CD4-positive, CD25-positive, alpha-beta regulatory T cell (primary cell): ENCODE measurements around the gene MXRA7. TPM values are rescaled to one million over a fixed set of nuclear protein-coding genes. Genes with fewer than 3 reads are reported as not detected.
"Not testable (repeated sequence)": the region's sequence is repeated elsewhere in the genome, so short reads cannot be mapped to it uniquely, and the experiment has no call there.

Source experiments
- ATAC-seq, 2 donors: fragments of 150-1000 bp; cut with Tn5 transposase; one replicate each; pipeline ENCODE4 v1.10.0; 2021; ENCODE audit warnings: low read depth in 2 of 2, moderate number of reproducible peaks in 2 of 2, moderate library complexity in 1 of 2
- DNase-seq, 3 donors: peaks; one replicate each; pipeline versions ENCODE4 v3.0.0 to v3.0.0-alpha.2; 2012 to 2022; ENCODE audit warnings: mixed read lengths in 1 of 3
- H3K27ac ChIP-seq: one replicate; pipeline ENCODE4 v1.7.0; 2013; ENCODE audit warnings: mild to moderate bottlenecking, low read length; ENCODE audit not compliant: insufficient read depth, poor library complexity, severe bottlenecking
- H3K27me3 ChIP-seq: one replicate; pipeline ENCODE4 v1.7.0; 2013; ENCODE audit warnings: low read length; ENCODE audit not compliant: control insufficient read depth, insufficient read depth
- H3K36me3 ChIP-seq: one replicate; pipeline ENCODE4 v1.7.0; 2013; ENCODE audit warnings: mild to moderate bottlenecking, low read length, moderate library complexity; ENCODE audit not compliant: control insufficient read depth, insufficient read depth
- H3K4me1 ChIP-seq: 2 replicates; pipeline ENCODE4 v1.7.0; 2013; ENCODE audit warnings: mild to moderate bottlenecking, low read length; ENCODE audit not compliant: insufficient read depth, control insufficient read depth, poor library complexity, severe bottlenecking
- H3K4me3 ChIP-seq: one replicate; pipeline ENCODE4 v1.7.0; 2013; ENCODE audit warnings: low read depth, mild to moderate bottlenecking, low read length, moderate library complexity
- H3K9me3 ChIP-seq, 2 experiments: 1 replicate in 1 of 2; 2 replicates in 1 of 2; pipeline ENCODE4 v1.7.0; 2013; ENCODE audit warnings: low read length in 2 of 2, mild to moderate bottlenecking in 1 of 2, moderate library complexity in 1 of 2; ENCODE audit not compliant: control insufficient read depth in 2 of 2
- H3K27ac Mint-ChIP-seq, 3 donors: one replicate each; pipeline ENCODE4 v1.8.0; 2020 to 2022; ENCODE audit warnings: mild to moderate bottlenecking in 3 of 3, mixed read lengths in 3 of 3, moderate library complexity in 2 of 3
- H3K27me3 Mint-ChIP-seq: one replicate; pipeline ENCODE4 v1.8.0; 2022; ENCODE audit warnings: mild to moderate bottlenecking, mixed read lengths
- H3K36me3 Mint-ChIP-seq: one replicate; pipeline ENCODE4 v1.8.0; 2020; ENCODE audit warnings: mixed read lengths
- H3K4me1 Mint-ChIP-seq, 4 donors: one replicate each; pipeline ENCODE4 v1.8.0; 2020 to 2022; ENCODE audit warnings: mixed read lengths in 4 of 4, mild to moderate bottlenecking in 1 of 4
- H3K4me3 Mint-ChIP-seq, 4 donors: one replicate each; pipeline ENCODE4 v1.8.0; 2020 to 2022; ENCODE audit warnings: mild to moderate bottlenecking in 4 of 4, mixed read lengths in 4 of 4, moderate library complexity in 3 of 4
- H3K9me3 Mint-ChIP-seq, 7 donors: one replicate each; pipeline ENCODE4 v1.8.0; 2020 to 2022; ENCODE audit warnings: mixed read lengths in 7 of 7, mild to moderate bottlenecking in 3 of 7, moderate library complexity in 2 of 7
- polyA plus RNA-seq, 4 donors: library from polyadenylated mRNA; unstranded; fragments of 300-500 nt; fragmentation: Illumina TruSeq; gene quantifications; one replicate each; pipeline ENCODE4 v1.2.3, GENCODE V29; 2021
- total RNA-seq: library from RNA; stranded (reverse); gene quantifications from one replicate; pipeline ENCODE4 v1.2.3, GENCODE V29; 2022

Gene MXRA7
- total and polyA plus RNA-seq, 5 donors from 2014 or later: 2.2 to 8.8 (median 5.0) TPM

GRCh38 chr17:76726231-76726775 lies 15.5 kb upstream of the MXRA7 start, which contains the start of gene JMJD6:
TSS of gene JMJD6 (minus strand) at chr17:76726606. CDS start at chr17:76726475, 131 bp downstream.
- H3K4me1 ChIP-seq: peaks cover 53% of the 10 kb centered on the region
- DNase-seq (peak in 1 of 3 donors; percentile 98), ATAC-seq (peak; percentile 83 to 86)
- H3K27ac ChIP-seq: peak within 1 kb of the TSS; percentile 99
- no peaks in the 10 kb centered on the region for H3K27me3 ChIP-seq
- H3K36me3 ChIP-seq: peaks cover 32% of the 10 kb centered on the region
- peak within 1 kb of the TSS; percentile 89 for H3K4me3 ChIP-seq
- Mint-ChIP-seq H3K27me3 (no peaks in the 10 kb centered on the region), H3K4me1 (peaks cover 17 to 81% (median 46%) of the 10 kb centered on the region in 4 donors), H3K9me3 (peaks cover 0 to 4% (median 0%) of the 10 kb centered on the region in 7 donors), H3K27ac (peak within 1 kb of the TSS; percentile 98 to 99 (median 99)), H3K36me3 (peaks cover 27% of the 10 kb centered on the region), H3K4me3 (peak within 1 kb of the TSS; percentile 98 to 100 (median 99))
- no peaks in the 10 kb centered on the region for H3K9me3 ChIP-seq

GRCh38 chr17:76725580-76726230 lies 14.9 kb upstream of the MXRA7 start:
- Histone ChIP-seq H3K9me3 (no peaks in the 10 kb centered on the region), H3K27ac (peak overlapping the region; percentile 99), H3K4me3 (peak overlapping the region; percentile 89), H3K4me1 (peaks cover 49% of the 10 kb centered on the region), H3K36me3 (peaks cover 36% of the 10 kb centered on the region), H3K27me3 (no peaks in the 10 kb centered on the region)
- H3K36me3 Mint-ChIP-seq: peaks cover 30% of the 10 kb centered on the region
- no peaks in the 10 kb centered on the region for H3K27me3 Mint-ChIP-seq
- ATAC-seq: peak; percentile 26 to 31
- peaks cover 17 to 85% (median 46%) of the 10 kb centered on the region in 4 donors for H3K4me1 Mint-ChIP-seq
- peak overlapping the region; percentile 94 to 98 (median 96) for H3K27ac Mint-ChIP-seq
- peak overlapping the region; percentile 98 to 100 (median 99) for H3K4me3 Mint-ChIP-seq
- peaks cover 0 to 4% (median 0%) of the 10 kb centered on the region in 7 donors for H3K9me3 Mint-ChIP-seq
- peak; percentile 53 to 79 (median 60) for DNase-seq

- Histone ChIP-seq H3K9me3 (no peaks in the 10 kb centered on the region), H3K27me3 (no peaks in the 10 kb centered on the region), H3K4me3 (no peak overlapping the region), H3K36me3 (peaks cover 47% of the 10 kb centered on the region), H3K27ac (no peak overlapping the region), H3K4me1 (peaks cover 32% of the 10 kb centered on the region)
- H3K36me3 Mint-ChIP-seq: peaks cover 40% of the 10 kb centered on the region
- H3K4me1 Mint-ChIP-seq: peaks cover 12 to 70% (median 42%) of the 10 kb centered on the region in 4 donors
- H3K4me3 Mint-ChIP-seq: peak overlapping the region; percentile 23 to 99 (median 73)
- ATAC-seq: no peak
- H3K27ac Mint-ChIP-seq: no peak overlapping the region
- peaks cover 0 to 4% (median 0%) of the 10 kb centered on the region in 7 donors for H3K9me3 Mint-ChIP-seq
- DNase-seq: no peak
- no peaks in the 10 kb centered on the region for H3K27me3 Mint-ChIP-seq
These were observed 13.0 kb upstream of the MXRA7 start for GRCh38 chr17:76723812-76724211.

DNA sequence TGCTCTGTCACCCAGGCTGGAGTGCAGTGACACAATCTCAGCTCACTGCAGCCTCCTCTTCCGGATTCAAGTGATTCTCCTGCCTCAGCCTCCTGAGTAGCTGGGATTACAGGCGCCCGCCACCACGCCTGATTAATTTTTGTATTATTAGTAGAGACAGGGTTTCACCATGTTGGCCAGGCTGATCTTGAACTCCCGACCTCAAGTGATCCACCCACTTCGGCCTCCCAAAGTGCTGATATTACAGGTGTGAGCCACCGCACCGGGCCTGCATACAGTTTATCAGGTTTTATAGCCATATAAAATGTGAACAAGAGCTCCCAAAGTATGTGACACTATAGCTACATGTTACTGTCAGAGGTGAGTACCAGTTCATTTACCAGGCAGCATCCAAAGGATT lies 12.2 kb upstream of the MXRA7 start:
- H3K4me3 Mint-ChIP-seq: peak overlapping the region in 3 of 4 donors; percentile 41 to 98 (median 50)
- H3K4me1 Mint-ChIP-seq: peaks cover 12 to 64% (median 40%) of the 10 kb centered on the region in 4 donors
- not testable (repeated sequence) for DNase-seq, H3K27me3 Mint-ChIP-seq, ATAC-seq, H3K9me3 ChIP-seq, H3K27ac ChIP-seq, H3K27me3 ChIP-seq, H3K9me3 Mint-ChIP-seq, H3K4me3 ChIP-seq, H3K27ac Mint-ChIP-seq
- peaks cover 48% of the 10 kb centered on the region for H3K36me3 Mint-ChIP-seq
- peaks cover 55% of the 10 kb centered on the region for H3K36me3 ChIP-seq
- peaks cover 24% of the 10 kb centered on the region for H3K4me1 ChIP-seq

DNA sequence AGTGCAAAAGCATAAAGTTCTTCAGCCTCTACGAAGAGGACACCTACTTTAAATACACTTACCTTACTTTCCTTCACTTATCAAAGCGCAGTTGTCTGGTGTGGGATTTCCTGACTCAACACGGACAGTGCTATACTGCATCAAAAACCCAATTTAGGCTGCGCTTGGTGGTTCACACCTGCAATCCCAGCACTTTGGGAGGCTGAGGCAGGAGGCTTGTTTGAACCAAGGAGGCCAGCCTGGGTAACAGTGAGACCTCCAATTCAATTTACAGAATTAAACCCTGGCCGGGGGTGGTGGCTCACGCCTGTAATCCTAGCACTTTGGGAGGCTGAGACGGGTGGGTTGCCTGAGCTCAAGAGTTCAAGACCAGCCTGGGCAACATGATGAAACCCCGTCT lies 11.5 kb upstream of the MXRA7 start:
- peaks cover 45% of the 10 kb centered on the region for H3K36me3 Mint-ChIP-seq

DNA sequence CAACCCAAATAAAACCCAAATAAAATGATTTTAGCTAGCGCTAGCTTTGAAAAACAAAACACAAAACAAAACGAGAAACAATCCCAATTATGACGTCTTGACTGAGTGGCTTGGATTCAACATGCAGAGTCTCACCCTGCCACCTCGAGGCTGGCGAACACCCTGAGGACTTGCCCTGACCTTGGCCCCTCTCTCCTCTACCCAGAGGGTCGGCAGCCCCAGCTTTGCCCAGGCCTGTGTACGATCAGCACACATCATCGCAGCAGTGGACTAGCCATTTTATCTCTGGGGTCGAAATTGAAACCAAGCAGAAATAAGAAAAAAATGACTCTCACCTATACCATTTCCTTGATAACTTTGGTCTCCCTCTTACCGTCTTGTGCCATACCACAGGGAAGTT lies 10.7 kb upstream of the MXRA7 start:
- H3K9me3 Mint-ChIP-seq: peaks cover 0 to 4% (median 0%) of the 10 kb centered on the region in 7 donors
- no peaks in the 10 kb centered on the region for H3K27me3 Mint-ChIP-seq
- peaks cover 6 to 55% (median 32%) of the 10 kb centered on the region in 4 donors for H3K4me1 Mint-ChIP-seq
- Histone ChIP-seq H3K4me1 (peaks cover 18% of the 10 kb centered on the region), H3K27ac (no peak overlapping the region), H3K36me3 (peaks cover 69% of the 10 kb centered on the region), H3K9me3 (no peaks in the 10 kb centered on the region), H3K27me3 (no peaks in the 10 kb centered on the region), H3K4me3 (no peak overlapping the region)
- peak overlapping the region in 2 of 4 donors; percentile 12 to 14 for H3K4me3 Mint-ChIP-seq
- peaks cover 46% of the 10 kb centered on the region for H3K36me3 Mint-ChIP-seq
- no peak for ATAC-seq
- no peak for DNase-seq
- peak overlapping the region in 2 of 3 donors; percentile 20 to 21 for H3K27ac Mint-ChIP-seq

More for the DNA sequence above, 11.5 kb upstream of the MXRA7 start:
- ATAC-seq (no peak), DNase-seq (no peak)
- no peak overlapping the region for H3K27ac ChIP-seq
- H3K9me3 ChIP-seq: no peaks in the 10 kb centered on the region
- H3K9me3 Mint-ChIP-seq: peaks cover 0 to 4% (median 0%) of the 10 kb centered on the region in 7 donors
- H3K4me3 Mint-ChIP-seq: peak overlapping the region in 2 of 4 donors; percentile 13 to 14
- H3K4me1 Mint-ChIP-seq: peaks cover 6 to 57% (median 33%) of the 10 kb centered on the region in 4 donors
- peaks cover 18% of the 10 kb centered on the region for H3K4me1 ChIP-seq
- H3K4me3 ChIP-seq: no peak overlapping the region
- H3K27me3 Mint-ChIP-seq: no peaks in the 10 kb centered on the region
- peaks cover 61% of the 10 kb centered on the region for H3K36me3 ChIP-seq
- H3K27ac Mint-ChIP-seq: peak overlapping the region in 2 of 3 donors; percentile 20 to 21
- no peaks in the 10 kb centered on the region for H3K27me3 ChIP-seq

GRCh38 chr17:76720941-76721340 lies 10.2 kb upstream of the MXRA7 start:
- H3K36me3 Mint-ChIP-seq: peaks cover 51% of the 10 kb centered on the region
- ATAC-seq (no peak), DNase-seq (no peak)
- peaks cover 0 to 4% (median 0%) of the 10 kb centered on the region in 7 donors for H3K9me3 Mint-ChIP-seq
- H3K4me1 ChIP-seq: peaks cover 17% of the 10 kb centered on the region
- peak overlapping the region in 2 of 3 donors; percentile 28 to 42 for H3K27ac Mint-ChIP-seq
- H3K27me3 Mint-ChIP-seq: no peaks in the 10 kb centered on the region
- H3K27me3 ChIP-seq: no peaks in the 10 kb centered on the region
- no peak overlapping the region for H3K27ac ChIP-seq
- H3K4me3 ChIP-seq: no peak overlapping the region
- peaks cover 75% of the 10 kb centered on the region for H3K36me3 ChIP-seq
- no peaks in the 10 kb centered on the region for H3K9me3 ChIP-seq
- H3K4me3 Mint-ChIP-seq: peak overlapping the region in 2 of 4 donors; percentile 3 to 61
- peaks cover 6 to 57% (median 32%) of the 10 kb centered on the region in 4 donors for H3K4me1 Mint-ChIP-seq
